ENCODE data around the gene SLMAP. TPM values are rescaled to one million over a fixed set of nuclear protein-coding genes. Genes with fewer than 3 reads are reported as not detected.

Gene SLMAP
- total RNA-seq, 1 donor from 2014 or later, result 29.2 TPM

DNA sequence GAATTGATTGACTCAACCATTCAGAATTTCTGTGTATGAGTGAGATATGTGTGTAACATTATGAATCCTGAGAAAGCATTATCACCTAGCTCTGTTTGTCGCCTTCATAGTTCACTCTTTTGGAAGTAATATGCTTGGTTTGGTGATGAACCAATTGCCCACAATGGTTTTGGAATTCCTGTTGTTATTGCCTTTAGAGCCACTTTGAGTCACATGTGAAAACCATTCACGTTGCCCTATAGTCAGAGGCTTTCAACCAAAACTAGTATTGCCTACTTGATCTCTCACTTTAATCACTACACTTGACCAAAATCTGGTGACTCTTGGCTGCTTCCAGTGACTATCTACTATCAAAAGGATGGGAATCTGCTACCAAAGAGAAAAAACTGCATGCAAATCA lies 173.9 kb downstream of the SLMAP start:
- DNase-seq (ENCODE audit: low spot score) (no peak), ATAC-seq (no peak)

GRCh38 chr3:57933602-57934001 lies 177.5 kb downstream of the SLMAP start:
- ATAC-seq, result no peak

DNA sequence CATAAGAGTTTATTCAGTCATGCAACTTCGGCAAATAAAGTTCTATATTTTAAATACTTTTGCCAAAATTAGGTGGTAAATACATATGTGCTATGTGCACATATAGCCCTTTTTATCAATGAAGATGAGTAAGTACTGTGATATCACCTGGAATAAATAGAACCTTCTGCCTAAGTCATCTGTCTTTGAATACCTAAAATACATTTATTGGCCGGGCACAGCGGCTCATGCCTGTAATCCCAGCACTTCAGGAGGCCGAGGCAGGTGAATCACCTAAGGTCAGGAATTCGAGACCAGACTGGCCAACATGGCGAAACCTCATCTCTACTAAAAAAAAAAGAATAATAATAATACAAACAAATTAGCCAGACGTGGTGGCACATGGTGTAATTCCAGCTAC lies 178.3 kb downstream of the SLMAP start:
- no peak for DNase-seq (ENCODE audit: low spot score)

More at GRCh38 chr3:57933602-57934001, 177.5 kb downstream of the SLMAP start:
- no peak for DNase-seq (ENCODE audit: low spot score)

GRCh38 chr3:57935539-57935938 lies 179.4 kb downstream of the SLMAP start:
- ATAC-seq, result no peak

More for the DNA sequence above, 178.3 kb downstream of the SLMAP start:
- ATAC-seq, result no peak

GRCh38 chr3:57937092-57937491 lies 181.0 kb downstream of the SLMAP start:
- DNase-seq (ENCODE audit: low spot score), result no peak

More at GRCh38 chr3:57935539-57935938, 179.4 kb downstream of the SLMAP start:
- no peak for DNase-seq (ENCODE audit: low spot score)

GRCh38 chr3:57939775-57940174 lies 183.7 kb downstream of the SLMAP start:
- DNase-seq (ENCODE audit: low spot score) (no peak), ATAC-seq (no peak)

More at GRCh38 chr3:57937092-57937491, 181.0 kb downstream of the SLMAP start:
- no peak for ATAC-seq

- no peak for ATAC-seq
- DNase-seq (ENCODE audit: low spot score), result no peak
Measured at GRCh38 chr3:57942388-57942787, 186.3 kb downstream of the SLMAP start.

DNA sequence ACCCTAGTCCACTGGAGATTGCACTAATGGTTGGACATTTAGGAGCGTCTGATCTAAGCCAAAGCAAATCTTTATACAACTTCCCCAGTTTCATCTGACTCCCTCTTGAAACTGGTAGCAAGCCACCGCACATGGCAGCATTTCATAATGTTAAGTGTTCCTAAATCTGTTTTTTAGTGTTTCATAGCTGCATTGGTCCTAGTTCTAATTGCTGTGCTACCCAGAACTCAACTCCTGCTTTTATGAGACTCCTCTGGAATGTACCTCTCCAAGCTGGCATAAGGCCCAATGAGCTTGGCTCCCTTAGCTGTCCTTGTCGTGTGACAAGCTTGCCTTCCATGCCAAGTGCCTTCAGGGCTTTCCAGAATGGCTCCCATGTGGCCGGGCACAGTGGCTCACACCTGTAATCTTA lies 186.8 kb downstream of the SLMAP start:
- ATAC-seq (peak; percentile 70), DNase-seq (ENCODE audit: low spot score) (peak; percentile 49)

DNA sequence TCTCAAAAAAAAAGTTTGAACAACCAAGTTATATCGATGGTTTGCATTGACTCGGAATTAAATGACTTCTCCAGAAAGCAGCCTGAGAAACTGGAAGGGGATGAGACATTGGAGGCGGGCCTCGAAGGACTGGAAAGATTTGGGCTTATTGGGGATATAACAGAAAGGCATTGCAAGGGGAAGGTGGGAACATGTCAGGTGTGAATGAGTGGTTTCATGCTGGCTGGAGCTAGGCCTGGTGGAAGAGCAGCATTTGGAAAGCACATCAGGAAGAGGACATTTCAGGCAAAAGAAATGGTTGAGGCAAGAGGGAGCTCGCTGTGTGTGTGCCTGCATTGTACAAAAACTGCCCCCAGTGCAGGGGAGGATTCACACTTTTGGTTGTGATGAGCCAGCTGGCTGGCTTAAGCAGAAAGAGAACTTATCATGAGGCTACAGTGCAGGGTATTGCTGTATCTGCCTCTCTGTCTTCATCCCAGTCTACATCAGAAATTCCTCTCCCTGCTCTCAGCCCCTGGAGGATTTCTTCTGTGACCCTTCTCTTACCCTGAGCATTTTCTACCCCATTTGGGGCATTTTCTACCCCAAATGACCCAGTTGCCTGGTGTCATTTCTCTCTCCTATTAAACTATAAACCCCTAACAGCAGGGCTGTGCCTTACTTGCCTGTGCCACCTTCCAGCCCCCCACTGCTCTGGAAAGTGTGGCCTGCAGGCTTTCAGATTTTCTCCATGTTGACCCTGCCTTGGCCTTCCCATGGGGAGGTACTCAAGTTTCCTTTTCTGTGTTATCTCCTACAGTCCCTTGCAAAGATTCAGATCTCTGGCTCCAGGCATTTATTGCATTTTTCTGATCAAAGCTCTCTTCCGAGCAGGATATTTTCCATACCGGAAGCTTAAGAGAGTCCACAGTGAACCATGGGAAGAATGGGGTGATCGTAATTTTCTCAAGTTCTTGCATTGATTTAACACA lies 187.7 kb downstream of the SLMAP start:
- no peak for ATAC-seq

GRCh38 chr3:57946970-57947381 lies 190.9 kb downstream of the SLMAP start:
- DNase-seq (ENCODE audit: low spot score), result no peak
- no peak for ATAC-seq

More for the DNA sequence above, 187.7 kb downstream of the SLMAP start:
- peak; percentile 27 for DNase-seq (ENCODE audit: low spot score)

- no peak for ATAC-seq
- no peak for DNase-seq (ENCODE audit: low spot score)
Measured at GRCh38 chr3:57948080-57948671, 192.1 kb downstream of the SLMAP start.

DNA sequence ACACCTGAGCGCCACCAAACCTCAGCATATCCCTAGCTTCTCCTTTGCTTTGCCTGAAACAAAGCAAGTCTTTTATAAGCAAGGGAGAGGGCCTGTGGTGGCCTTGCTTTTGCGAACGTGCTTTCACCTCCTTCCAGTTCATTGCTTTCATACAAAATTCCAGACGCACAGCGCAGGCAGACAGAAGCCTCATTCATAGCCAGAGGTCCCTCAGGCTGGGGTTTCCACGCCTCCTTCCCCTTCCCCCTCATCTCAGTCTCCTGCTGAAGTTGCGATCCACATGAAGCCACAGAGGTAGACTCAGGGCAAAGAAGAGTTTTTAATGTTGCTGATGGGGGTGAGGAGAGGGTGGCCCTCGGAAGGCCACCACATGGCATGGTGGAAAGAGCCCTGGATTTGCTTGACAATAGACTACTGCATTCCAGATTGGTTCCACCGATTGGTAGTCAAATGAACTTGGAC lies 192.7 kb downstream of the SLMAP start:
- no peak for ATAC-seq
- DNase-seq (ENCODE audit: low spot score), result no peak

DNA sequence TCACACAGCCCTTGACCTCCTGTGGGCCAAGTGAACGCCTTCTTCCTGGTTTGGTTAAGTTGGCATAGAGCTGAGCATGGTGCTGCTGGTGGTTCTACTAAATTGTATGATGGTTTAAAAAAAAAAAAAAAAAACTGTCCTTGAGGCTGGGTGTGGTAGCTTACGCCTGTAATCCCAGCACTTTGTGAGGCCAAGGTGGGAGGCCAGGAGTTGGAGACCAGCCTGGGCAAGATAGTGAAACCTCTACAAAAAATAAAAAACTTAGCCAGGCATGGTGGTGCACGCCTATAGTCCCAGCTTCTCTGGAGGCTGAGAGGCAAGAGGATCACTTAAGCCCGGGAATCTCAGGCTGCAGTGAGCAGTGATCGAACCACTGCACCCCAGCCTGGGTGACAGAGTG lies 193.2 kb downstream of the SLMAP start:
- ATAC-seq (no peak), DNase-seq (ENCODE audit: low spot score) (no peak)

DNA sequence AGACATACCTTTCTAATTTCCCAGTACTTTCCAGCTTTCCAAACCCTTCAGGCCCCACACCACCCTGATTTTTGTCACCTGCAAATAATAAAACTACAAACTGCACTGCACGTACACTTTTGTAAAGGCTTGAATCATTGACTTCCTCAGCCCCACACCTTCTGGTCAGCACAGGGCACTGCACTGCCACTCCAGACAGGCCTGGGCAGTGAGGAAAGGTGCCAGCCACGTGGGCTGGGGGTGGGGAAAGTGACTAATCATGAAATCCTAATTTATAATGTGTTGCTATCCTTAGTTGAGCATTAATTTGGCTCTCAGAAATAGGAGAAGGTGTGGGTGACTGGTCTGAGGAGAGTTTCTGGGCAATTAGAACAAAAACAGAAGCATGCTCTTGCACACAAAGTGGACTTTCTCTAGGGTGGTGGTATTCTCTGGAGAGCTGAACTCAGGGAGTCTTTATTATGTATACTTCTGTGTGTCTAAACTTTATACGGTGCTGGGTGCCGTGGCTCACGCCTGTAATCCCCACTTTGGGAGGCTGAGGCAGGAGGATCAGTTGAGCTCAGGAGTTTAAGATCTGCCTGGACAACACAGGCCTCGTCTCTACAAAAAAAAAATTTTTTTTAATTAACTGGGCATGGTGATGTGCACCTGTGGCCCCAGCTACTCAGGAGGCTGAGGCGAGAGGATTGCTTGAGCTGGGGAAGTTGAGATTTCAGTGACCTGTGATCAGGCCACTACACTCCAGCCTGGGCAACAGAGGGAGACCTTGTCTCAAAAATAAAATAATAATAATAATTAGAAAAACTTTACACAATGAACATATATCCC lies 193.9 kb downstream of the SLMAP start:
- no peak for DNase-seq (ENCODE audit: low spot score)
- ATAC-seq, result peak; percentile 81

DNA sequence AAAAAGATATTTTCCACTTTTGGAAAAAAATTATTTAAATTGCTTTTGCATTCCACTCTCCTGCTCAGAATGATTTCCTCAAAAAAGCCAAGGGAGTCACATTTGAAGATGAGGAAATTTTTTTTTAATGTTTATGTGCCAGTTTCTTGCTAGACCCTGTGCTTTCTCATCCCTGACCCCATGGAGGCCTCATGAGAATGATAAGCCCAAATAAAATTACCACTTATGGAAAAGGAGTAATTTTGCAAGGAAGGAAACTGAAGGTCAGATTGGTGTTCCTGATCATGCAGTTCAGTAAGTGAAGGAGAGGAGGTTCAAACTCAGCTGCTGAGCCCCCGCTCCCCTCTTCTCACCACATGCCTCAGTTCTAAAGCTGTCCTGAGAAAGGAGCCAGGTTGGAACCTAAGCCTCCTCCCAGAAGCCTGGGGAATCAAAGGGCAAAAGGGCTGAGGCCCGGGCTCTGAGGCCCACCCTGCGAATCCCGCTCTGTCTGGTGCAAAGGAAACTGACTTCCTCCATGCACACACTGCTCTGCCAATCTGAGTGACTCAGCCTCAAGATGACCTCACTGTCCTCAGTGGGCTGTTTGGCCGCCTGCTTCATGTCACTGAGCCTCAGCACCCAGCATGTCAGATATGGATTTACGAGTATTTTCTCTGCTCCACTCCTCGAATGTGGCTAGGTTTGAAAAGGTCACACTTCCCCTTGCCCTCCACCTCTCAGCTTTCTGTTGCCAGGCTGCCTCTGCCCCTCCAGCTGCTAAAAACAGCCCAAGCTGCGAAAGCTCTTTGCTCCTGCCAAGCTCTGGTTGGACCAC lies 195.2 kb downstream of the SLMAP start:
- DNase-seq (ENCODE audit: low spot score), result peak; percentile 49
- peak; percentile 74 for ATAC-seq

DNA sequence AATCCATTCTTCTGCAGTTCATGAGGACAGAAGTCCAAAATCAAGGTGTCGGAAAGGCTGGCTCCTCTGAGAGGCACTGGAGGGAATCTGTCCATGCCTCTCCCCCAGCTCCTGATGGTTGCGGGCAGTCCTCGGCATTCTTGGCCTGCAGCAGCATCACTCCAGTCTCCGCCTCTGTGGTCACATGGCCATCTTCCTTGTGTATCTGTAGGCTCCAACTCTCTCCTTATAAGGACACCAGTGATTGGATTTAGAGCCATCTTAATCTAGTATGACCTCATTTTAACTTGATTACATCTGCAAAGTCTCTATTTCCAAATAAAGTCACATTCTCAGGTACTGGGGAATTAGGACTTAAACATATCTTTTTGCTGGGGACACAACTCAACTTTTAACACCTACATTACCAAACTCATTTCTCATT lies 196.1 kb downstream of the SLMAP start:
- DNase-seq (ENCODE audit: low spot score) (no peak), ATAC-seq (peak; percentile 39)

GRCh38 chr3:57952651-57953050 lies 196.5 kb downstream of the SLMAP start:
- ATAC-seq (no peak), DNase-seq (ENCODE audit: low spot score) (no peak)

GRCh38 chr3:57953576-57953975 lies 197.5 kb downstream of the SLMAP start:
- ATAC-seq (no peak), DNase-seq (ENCODE audit: low spot score) (no peak)

- DNase-seq (ENCODE audit: low spot score), result no peak
- ATAC-seq, result no peak
Measured at GRCh38 chr3:57956119-57956832, 200.2 kb downstream of the SLMAP start.

Measured in left lobe of liver (tissue), 2 donors.